Daoy (cell line): ENCODE results near the gene SETD4. TPM values are rescaled to one million over a fixed set of nuclear protein-coding genes. Genes with fewer than 3 reads are reported as not detected.
"Not testable (repeated sequence)": the region's sequence is repeated elsewhere in the genome, so short reads cannot be mapped to it uniquely, and the experiment has no call there.

Experiments
- DNase-seq: peaks from one replicate; pipeline ENCODE4 v3.0.0-alpha.2; 2015; ENCODE audit warnings: low read depth
- total RNA-seq: library from RNA; depleted of rRNA; stranded (reverse); fragments of >200 nt; shearing (Covaris generic); gene quantifications from 2 replicates; pipeline ENCODE4 v1.2.3, GENCODE V29; 2014; rRNA removed

Gene SETD4
- total RNA-seq, result 25.8 and 28.2 TPM in 2 replicates

GRCh38 chr21:36060159-36060921 lies at the start of gene SETD4:
Gene SETD4, minus strand, starts transcription at chr21:36060526. Its CDS starts 1,638 bp downstream, at chr21:36058888.
- DNase-seq, result peak; percentile 97

- no peak for DNase-seq
These were observed 49.5 kb upstream of the SETD4 start for GRCh38 chr21:36109868-36110267.

GRCh38 chr21:36105327-36105842 lies 45.1 kb upstream of the SETD4 start:
- DNase-seq, result no peak

GRCh38 chr21:36104317-36105300 lies 44.3 kb upstream of the SETD4 start:
- DNase-seq, result no peak

- DNase-seq, result no peak
These were observed 43.1 kb upstream of the SETD4 start for GRCh38 chr21:36103434-36103833.

- no peak for DNase-seq
These were observed 40.8 kb upstream of the SETD4 start for GRCh38 chr21:36100971-36101641.

- DNase-seq, result not testable (repeated sequence)
These were observed 39.4 kb upstream of the SETD4 start for GRCh38 chr21:36099695-36100211.

GRCh38 chr21:36099000-36099399 lies 38.7 kb upstream of the SETD4 start:
- DNase-seq, result no peak

GRCh38 chr21:36098182-36098532 lies 37.8 kb upstream of the SETD4 start:
- no peak for DNase-seq

GRCh38 chr21:36097427-36098181 lies 37.3 kb upstream of the SETD4 start:
- DNase-seq, result peak; percentile 21

- no peak for DNase-seq
These were observed 36.3 kb upstream of the SETD4 start for GRCh38 chr21:36096398-36097290.

- DNase-seq, result no peak
These were observed 33.2 kb upstream of the SETD4 start for GRCh38 chr21:36093512-36093911.

- DNase-seq, result no peak
These were observed 32.4 kb upstream of the SETD4 start for GRCh38 chr21:36092681-36093080.

- DNase-seq, result no peak
These were observed 29.6 kb upstream of the SETD4 start for GRCh38 chr21:36089946-36090345.

- no peak for DNase-seq
These were observed 27.2 kb upstream of the SETD4 start for GRCh38 chr21:36087362-36088138.

- DNase-seq, result no peak
These were observed 21.9 kb upstream of the SETD4 start for GRCh38 chr21:36082237-36082664.

- DNase-seq, result no peak
These were observed 20.1 kb upstream of the SETD4 start for GRCh38 chr21:36080386-36080785.

GRCh38 chr21:36079671-36080070 lies 19.3 kb upstream of the SETD4 start:
- DNase-seq, result no peak
